Mesendoderm (in vitro differentiated cells): Measurements from ENCODE around the gene PROC.

Experiments used
- DNase-seq: peaks from one replicate; pipeline ENCODE4 v3.0.0; 2013
- H2AK5ac ChIP-seq: 2 replicates; pipeline ENCODE4 v1.6.1; 2013; ENCODE audit warnings: low read length, inconsistent platforms
- H2BK120ac ChIP-seq: 2 replicates; pipeline ENCODE4 v1.6.1; 2013; ENCODE audit warnings: low read depth, mild to moderate bottlenecking, low read length, moderate library complexity, mixed read lengths
- H2BK15ac ChIP-seq: replicated peaks from 2 replicates; pipeline ENCODE4 v1.6.1; 2013; ENCODE audit warnings: low read depth, mild to moderate bottlenecking, moderate library complexity
- H2BK5ac ChIP-seq: 2 replicates; pipeline ENCODE4 v1.6.1; 2013; ENCODE audit warnings: low read length, inconsistent platforms
- H3K18ac ChIP-seq: 2 replicates; pipeline ENCODE4 v1.6.1; 2013; ENCODE audit warnings: mild to moderate bottlenecking, low read length, mixed read lengths
- H3K23ac ChIP-seq: one replicate; pipeline ENCODE4 v1.6.1; 2013; ENCODE audit warnings: low read length
- H3K27ac ChIP-seq: 2 replicates; pipeline ENCODE4 v1.5.1; 2013; ENCODE audit warnings: low read depth, mild to moderate bottlenecking, inconsistent platforms, low read length, moderate library complexity
- H3K27me3 ChIP-seq: 2 replicates; pipeline ENCODE4 v1.6.1; 2013; ENCODE audit warnings: low read length, control low read depth, mild to moderate bottlenecking, inconsistent platforms; ENCODE audit not compliant: insufficient read depth, poor library complexity
- H3K36me3 ChIP-seq: 2 replicates; pipeline ENCODE4 v1.6.1; 2013; ENCODE audit warnings: low read length, inconsistent platforms; ENCODE audit not compliant: control insufficient read depth, insufficient read depth
- H3K4ac ChIP-seq: one replicate; pipeline ENCODE4 v1.6.1; 2013; ENCODE audit warnings: low read depth, mild to moderate bottlenecking, low read length, moderate library complexity
- H3K4me1 ChIP-seq: 2 replicates; pipeline ENCODE4 v1.6.1; 2013; ENCODE audit warnings: low read depth, low read length, inconsistent platforms; ENCODE audit not compliant: control insufficient read depth
- H3K4me2 ChIP-seq: 2 replicates; pipeline ENCODE4 v1.6.1; 2013; ENCODE audit warnings: low read length
- H3K4me3 ChIP-seq: 2 replicates; pipeline ENCODE4 v1.5.1; 2013; ENCODE audit warnings: mild to moderate bottlenecking, low read length
- H3K56ac ChIP-seq: one replicate; pipeline ENCODE4 v1.6.1; 2013; ENCODE audit warnings: low read length
- H3K79me1 ChIP-seq: 2 replicates; pipeline ENCODE4 v1.6.1; 2013; ENCODE audit warnings: low read length, inconsistent platforms
- H3K79me2 ChIP-seq: 2 replicates; pipeline ENCODE4 v1.6.1; 2013; ENCODE audit warnings: mild to moderate bottlenecking, low read length; ENCODE audit not compliant: control insufficient read depth, insufficient read depth
- H3K9ac ChIP-seq: 2 replicates; pipeline ENCODE4 v1.6.1; 2013; ENCODE audit warnings: low read length, inconsistent platforms
- H4K5ac ChIP-seq: one replicate; pipeline ENCODE4 v1.6.1; 2013; ENCODE audit warnings: low read length
- H4K8ac ChIP-seq: one replicate; pipeline ENCODE4 v1.6.1; 2013; ENCODE audit warnings: low read depth, mild to moderate bottlenecking, control low read depth, low read length, moderate library complexity
- WGBS: extraction: QIAGEN DNeasy Blood & Tissue Kit; methylation state at CpG from one replicate; pipeline ENCODE4 v1.1.7; 2013; ENCODE audit warnings: low lambda C conversion rate, missing lambda C conversion rate; ENCODE audit not compliant: insufficient coverage; ENCODE audit errors: extremely low coverage; 5-methylcytosine and 5-hydroxymethylcytosine counted together

PROC gene

DNA sequence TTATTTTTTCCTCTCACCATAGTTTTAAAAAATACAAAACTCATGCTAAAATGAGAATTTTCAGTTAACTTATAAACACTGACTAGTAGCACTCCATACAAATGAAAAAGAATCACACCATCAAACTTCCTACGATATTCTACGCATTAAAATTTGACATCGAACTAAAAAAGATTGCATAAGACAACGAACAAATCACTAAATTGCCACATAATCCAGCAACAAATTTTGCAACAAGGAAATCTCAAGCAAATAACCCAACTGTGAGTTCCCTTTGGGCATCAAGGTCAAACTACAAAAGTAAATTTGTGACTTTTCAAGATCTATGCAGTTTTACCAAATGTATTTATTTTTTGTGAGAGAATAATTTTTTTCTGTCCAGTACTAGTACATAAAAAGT lies 32.0 kb upstream of the PROC start:
- H3K27ac ChIP-seq, result no peak overlapping the region
- peaks cover 6% of the 10 kb centered on the region for H3K79me1 ChIP-seq
- H3K4me3 ChIP-seq, result no peak overlapping the region
- no peak overlapping the region for H4K8ac ChIP-seq
- no peak overlapping the region for H3K9ac ChIP-seq
- DNase-seq, result no peak
- no peaks in the 10 kb centered on the region for H3K27me3 ChIP-seq
- H4K5ac ChIP-seq, result no peak overlapping the region
- no peak overlapping the region for H2BK120ac ChIP-seq
- H3K23ac ChIP-seq, result no peak overlapping the region
- H3K4me1 ChIP-seq, result peaks cover 5% of the 10 kb centered on the region
- H3K4ac ChIP-seq, result no peak overlapping the region
- no peak overlapping the region for H3K4me2 ChIP-seq
- peaks cover 27% of the 10 kb centered on the region for H3K79me2 ChIP-seq
- H3K56ac ChIP-seq, result no peak overlapping the region
- H3K18ac ChIP-seq, result no peak overlapping the region
- H2AK5ac ChIP-seq, result no peak overlapping the region
- WGBS, result 100% methylated on average over 4 of the region's 4 CpGs
- no peak overlapping the region for H2BK15ac ChIP-seq
- no peaks in the 10 kb centered on the region for H3K36me3 ChIP-seq
- no peak overlapping the region for H2BK5ac ChIP-seq

DNA sequence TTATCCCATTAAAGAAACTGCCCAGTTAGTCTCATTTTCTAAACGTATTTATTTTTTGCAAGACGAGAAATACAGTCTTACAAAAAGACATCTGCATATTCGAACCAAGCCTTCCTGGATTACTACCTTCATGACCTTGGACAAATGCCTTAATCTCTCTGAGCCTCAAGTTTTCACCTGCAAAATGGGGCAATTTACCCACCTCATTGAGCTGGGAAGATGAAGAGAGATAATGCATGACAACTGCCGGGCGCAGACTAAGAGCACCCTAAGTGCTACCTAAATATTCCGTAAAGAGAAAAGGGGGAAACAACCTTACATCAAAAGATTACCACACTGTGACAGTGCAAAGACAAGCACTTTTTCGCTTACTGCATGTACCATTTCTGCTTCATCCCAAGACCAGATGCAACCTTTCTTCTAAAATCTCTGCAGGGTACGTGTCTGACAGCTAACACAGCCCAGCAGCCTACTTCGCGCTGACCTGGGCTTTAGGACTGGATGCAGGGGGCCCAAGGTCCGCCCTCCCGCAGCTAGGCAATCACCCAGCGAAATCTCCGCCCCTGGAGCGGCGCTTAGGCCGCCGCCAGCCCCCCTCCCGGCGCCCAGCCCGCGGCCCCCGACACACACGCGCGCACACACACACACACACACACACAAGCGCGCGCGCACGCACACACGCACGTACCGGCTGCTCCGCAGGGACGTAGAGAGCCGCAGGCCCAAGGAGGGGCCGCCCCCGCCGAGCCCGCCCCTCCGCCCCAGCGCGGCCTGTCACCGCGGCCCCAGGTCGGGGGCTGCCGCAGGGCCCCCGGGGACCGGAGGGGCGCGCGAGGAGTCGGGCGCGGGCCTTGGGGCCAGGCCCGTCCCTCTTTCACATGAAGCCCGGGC lies 31.2 kb upstream of the PROC start:
- H3K79me2 ChIP-seq, result peaks cover 25% of the 10 kb centered on the region
- WGBS, result no CpG with 5 or more reads among the region's 58 CpGs
- peak overlapping the region; percentile 100 for H3K4ac ChIP-seq
- peaks cover 5% of the 10 kb centered on the region for H3K4me1 ChIP-seq
- H3K23ac ChIP-seq, result no peak overlapping the region
- peak overlapping the region; percentile 84 for H3K27ac ChIP-seq
- H2BK5ac ChIP-seq, result no peak overlapping the region
- no peak overlapping the region for H4K5ac ChIP-seq
- H3K56ac ChIP-seq, result peak overlapping the region; percentile 85
- peak overlapping the region; percentile 15 for H3K4me2 ChIP-seq
- H3K18ac ChIP-seq, result peak overlapping the region; percentile 100
- H3K36me3 ChIP-seq, result no peaks in the 10 kb centered on the region
- H3K9ac ChIP-seq, result peak overlapping the region; percentile 70
- no peak overlapping the region for H2BK15ac ChIP-seq
- peak; percentile 91 for DNase-seq
- H2BK120ac ChIP-seq, result no peak overlapping the region
- no peaks in the 10 kb centered on the region for H3K27me3 ChIP-seq
- peak overlapping the region; percentile 88 for H4K8ac ChIP-seq
- H3K79me1 ChIP-seq, result peaks cover 6% of the 10 kb centered on the region
- no peak overlapping the region for H2AK5ac ChIP-seq
- H3K4me3 ChIP-seq, result peak overlapping the region; percentile 74

DNA sequence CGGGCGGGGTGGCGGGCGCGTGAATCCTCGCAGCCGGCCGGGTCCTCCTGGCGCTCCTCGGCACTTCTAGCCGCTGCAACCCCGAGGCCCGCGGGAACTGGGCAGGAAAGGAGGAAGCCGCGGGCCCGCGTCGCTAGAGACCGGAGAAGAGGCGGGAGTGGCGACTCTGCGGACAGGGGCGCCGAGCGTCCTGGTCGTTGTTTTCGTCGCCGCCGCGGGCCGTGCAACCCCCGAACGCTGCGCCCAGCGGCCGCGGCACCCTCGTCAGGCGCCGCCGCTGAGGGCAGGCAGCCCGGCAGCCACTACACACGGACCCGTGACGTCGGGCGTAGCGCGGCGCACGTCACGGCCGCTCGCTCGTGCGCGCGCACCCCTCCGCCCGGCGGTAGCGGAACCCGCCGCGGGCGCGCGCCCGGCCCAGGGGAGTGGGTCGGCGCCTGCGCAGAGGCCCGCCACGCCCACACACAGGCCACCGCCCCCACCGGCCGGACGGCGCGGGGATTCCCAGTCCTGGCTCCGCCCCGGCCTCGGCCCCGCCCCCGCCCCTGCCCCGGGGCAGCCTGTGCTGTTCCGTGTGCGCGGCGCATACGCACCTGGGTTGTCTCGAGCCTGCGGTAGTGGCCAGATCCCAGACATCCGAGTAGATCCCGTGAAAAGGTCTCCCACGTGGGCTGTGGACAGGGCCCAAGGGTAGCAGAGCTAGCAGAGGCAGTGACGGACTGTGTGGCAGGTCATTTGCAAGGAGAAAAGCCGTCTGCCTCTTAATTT lies 30.4 kb upstream of the PROC start, which contains the start of gene MAP3K2:
MAP3K2 (minus strand) TSS at position 321 of the 768 bp plus-strand sequence. CDS start 44,846 bp downstream, outside the sequence.
- peak; percentile 94 for DNase-seq
- no peak within 1 kb of the TSS for H2AK5ac ChIP-seq
- peak within 1 kb of the TSS; percentile 51 for H3K4me2 ChIP-seq
- H3K79me1 ChIP-seq, result peaks cover 5% of the 10 kb centered on the region
- H3K56ac ChIP-seq, result peak within 1 kb of the TSS; percentile 92
- no peak within 1 kb of the TSS for H3K23ac ChIP-seq
- peak within 1 kb of the TSS; percentile 74 for H3K4me3 ChIP-seq
- H3K4ac ChIP-seq, result peak within 1 kb of the TSS; percentile 100
- peak within 1 kb of the TSS; percentile 71 for H3K9ac ChIP-seq
- peak within 1 kb of the TSS; percentile 84 for H3K27ac ChIP-seq
- H3K27me3 ChIP-seq, result no peaks in the 10 kb centered on the region
- no peak within 1 kb of the TSS for H4K5ac ChIP-seq
- H3K79me2 ChIP-seq, result peaks cover 21% of the 10 kb centered on the region
- no peak within 1 kb of the TSS for H2BK15ac ChIP-seq
- H4K8ac ChIP-seq, result peak within 1 kb of the TSS; percentile 88
- no peaks in the 10 kb centered on the region for H3K36me3 ChIP-seq
- peaks cover 5% of the 10 kb centered on the region for H3K4me1 ChIP-seq
- H3K18ac ChIP-seq, result peak within 1 kb of the TSS; percentile 100
- H2BK120ac ChIP-seq, result no peak within 1 kb of the TSS
- H2BK5ac ChIP-seq, result peak within 1 kb of the TSS; percentile 61
- WGBS, result no CpG with 5 or more reads among the region's 100 CpGs

DNA sequence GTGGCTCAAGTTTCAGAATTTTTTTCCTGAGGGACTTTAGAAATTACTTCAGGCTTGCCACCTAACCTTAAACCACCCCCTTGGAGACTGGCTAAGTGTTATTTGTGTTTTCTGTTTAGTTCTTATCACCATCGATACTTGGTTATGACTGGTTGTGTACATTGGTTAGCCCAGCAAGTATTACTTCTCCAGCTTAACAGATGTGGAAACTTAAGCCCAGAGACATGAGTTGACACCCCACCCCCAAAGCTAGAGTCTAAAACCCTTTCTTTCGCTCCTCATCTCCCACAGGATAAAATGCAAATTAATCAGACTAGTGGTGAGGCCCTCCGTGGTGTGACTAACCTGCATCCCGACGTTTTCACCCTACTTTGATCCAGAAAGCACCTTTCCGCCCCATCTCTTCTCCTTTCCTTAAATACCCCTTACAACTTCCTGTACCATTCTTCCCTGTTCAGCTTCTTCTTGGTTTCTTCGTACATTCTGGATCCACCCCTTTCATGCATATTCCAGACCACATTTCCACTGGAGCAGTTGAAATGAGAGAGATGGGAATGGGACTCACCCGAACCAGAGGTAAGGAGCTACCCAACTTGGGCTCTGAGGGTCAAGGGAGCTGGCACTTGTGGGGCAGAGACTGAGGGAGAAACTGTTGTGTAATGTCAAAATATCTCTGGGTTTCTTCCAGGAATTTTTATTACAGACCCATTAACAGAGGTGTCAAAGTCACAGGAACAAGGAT lies 29.6 kb upstream of the PROC start:
- H2BK15ac ChIP-seq, result no peak overlapping the region
- WGBS, result no CpG with 5 or more reads among the region's 8 CpGs
- no peak overlapping the region for H3K4ac ChIP-seq

DNA sequence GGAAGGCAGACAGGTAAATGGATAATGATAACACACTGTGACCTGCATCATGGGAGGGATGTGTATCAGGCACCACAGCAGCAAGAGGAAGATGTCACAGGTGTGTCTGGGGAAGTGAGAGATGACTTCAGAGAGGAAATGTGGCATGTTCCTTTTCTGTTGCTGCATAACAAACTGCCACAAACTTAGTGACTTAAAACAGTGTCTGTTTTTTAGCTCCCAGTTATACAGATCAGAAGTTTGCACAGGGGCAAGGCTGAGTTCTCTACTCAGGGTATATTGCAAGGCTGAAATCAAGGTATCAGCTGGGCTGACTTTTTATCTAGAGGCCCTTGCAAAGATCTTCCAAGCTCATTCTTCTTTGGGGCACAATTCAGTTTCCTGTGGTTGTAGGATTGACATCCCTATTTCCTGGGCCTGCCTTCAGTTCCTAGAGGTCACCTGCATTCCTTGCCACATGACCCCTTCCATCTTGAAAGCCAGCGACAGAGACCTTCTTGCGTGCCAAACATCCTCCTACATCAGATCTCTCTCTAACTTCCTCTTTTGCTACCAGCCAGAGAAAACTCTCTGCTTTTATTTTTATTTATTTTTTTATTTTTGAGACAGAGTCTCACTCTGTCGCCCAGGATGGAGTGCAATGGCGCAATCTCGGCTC lies 28.3 kb upstream of the PROC start:
- Histone ChIP-seq H3K79me2 (peaks cover 10% of the 10 kb centered on the region), H2BK15ac (no peak overlapping the region), H4K5ac (no peak overlapping the region), H4K8ac (no peak overlapping the region), H3K4me2 (no peak overlapping the region), H3K56ac (no peak overlapping the region), H2AK5ac (no peak overlapping the region), H2BK5ac (no peak overlapping the region), H2BK120ac (no peak overlapping the region), H3K18ac (no peak overlapping the region), H3K23ac (no peak overlapping the region), H3K36me3 (no peaks in the 10 kb centered on the region), H3K27me3 (no peaks in the 10 kb centered on the region), H3K9ac (no peak overlapping the region), H3K4me3 (no peak overlapping the region), H3K4ac (no peak overlapping the region), H3K27ac (no peak overlapping the region), H3K4me1 (peaks cover 5% of the 10 kb centered on the region), H3K79me1 (peaks cover 2% of the 10 kb centered on the region)
- no CpG with 5 or more reads among the region's 5 CpGs for WGBS
- DNase-seq, result no peak

More for the DNA sequence above, 29.6 kb upstream of the PROC start:
- no peak overlapping the region for H2BK120ac ChIP-seq
- H3K79me2 ChIP-seq, result peaks cover 17% of the 10 kb centered on the region
- H4K5ac ChIP-seq, result no peak overlapping the region
- H3K4me2 ChIP-seq, result peak overlapping the region; percentile 51
- H3K79me1 ChIP-seq, result peaks cover 2% of the 10 kb centered on the region
- H3K18ac ChIP-seq, result peak overlapping the region; percentile 86
- no peak overlapping the region for H4K8ac ChIP-seq
- peak overlapping the region; percentile 71 for H3K9ac ChIP-seq
- no peak overlapping the region for H2BK5ac ChIP-seq
- H3K27me3 ChIP-seq, result no peaks in the 10 kb centered on the region
- peak overlapping the region; percentile 13 for H3K4me3 ChIP-seq
- H2AK5ac ChIP-seq, result no peak overlapping the region
- peak overlapping the region; percentile 92 for H3K56ac ChIP-seq
- H3K27ac ChIP-seq, result no peak overlapping the region
- no peak overlapping the region for H3K23ac ChIP-seq
- DNase-seq, result no peak
- peaks cover 5% of the 10 kb centered on the region for H3K4me1 ChIP-seq
- no peaks in the 10 kb centered on the region for H3K36me3 ChIP-seq
